Fibroblast of peridontal ligament (primary cell): ENCODE results near the gene NEDD9.

Experiments used
- DNase-seq: peaks from one replicate; pipeline ENCODE4 v3.0.0-alpha.2; 2010; ENCODE audit errors: extremely low read depth

Gene NEDD9

DNA sequence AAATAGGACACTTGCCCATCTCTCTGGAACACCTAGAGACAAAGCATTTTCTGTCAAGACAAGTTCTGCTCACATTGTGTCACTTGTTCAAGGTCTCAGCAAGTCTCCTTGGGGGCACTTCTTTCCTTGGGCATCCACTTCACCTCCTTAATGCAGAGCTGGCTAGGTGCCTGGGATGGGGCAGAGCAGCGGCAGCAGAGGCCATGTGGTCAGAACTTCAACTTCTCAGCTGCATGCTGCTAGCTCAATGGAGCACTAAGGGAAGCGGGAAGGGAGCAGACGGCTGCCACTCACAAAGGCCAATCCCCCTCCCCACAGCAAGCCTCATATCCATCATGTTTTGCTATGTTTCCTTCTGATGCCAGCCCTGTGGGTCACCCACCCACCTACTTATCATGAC is 31.5 kb downstream of the NEDD9 start:
- DNase-seq: no peak

GRCh38 chr6:11200356-11200755 is 32.1 kb downstream of the NEDD9 start:
- DNase-seq: peak; percentile 46

- DNase-seq: peak; percentile 28
Measured at GRCh38 chr6:11198663-11199603, 33.5 kb downstream of the NEDD9 start.

DNA sequence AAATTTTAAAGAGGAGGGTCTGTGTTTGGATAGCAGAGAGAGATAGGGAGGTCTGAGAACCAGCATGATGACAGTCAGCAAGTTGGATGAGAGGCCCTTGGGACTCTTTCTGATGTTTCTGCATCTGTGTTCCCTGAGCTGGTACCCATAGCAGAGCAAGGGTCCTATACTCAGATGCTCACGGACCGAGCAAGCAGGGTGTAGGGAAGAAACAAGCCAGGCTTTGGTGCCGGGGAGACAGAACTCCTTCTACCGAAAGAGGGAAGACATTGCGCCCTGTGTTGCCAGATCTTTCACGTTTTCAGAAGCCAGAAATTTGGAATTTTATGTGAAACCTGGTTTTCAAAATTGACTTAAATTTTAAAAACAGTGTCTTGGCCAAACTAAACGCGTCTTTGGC is 34.6 kb downstream of the NEDD9 start:
- DNase-seq: no peak

DNA sequence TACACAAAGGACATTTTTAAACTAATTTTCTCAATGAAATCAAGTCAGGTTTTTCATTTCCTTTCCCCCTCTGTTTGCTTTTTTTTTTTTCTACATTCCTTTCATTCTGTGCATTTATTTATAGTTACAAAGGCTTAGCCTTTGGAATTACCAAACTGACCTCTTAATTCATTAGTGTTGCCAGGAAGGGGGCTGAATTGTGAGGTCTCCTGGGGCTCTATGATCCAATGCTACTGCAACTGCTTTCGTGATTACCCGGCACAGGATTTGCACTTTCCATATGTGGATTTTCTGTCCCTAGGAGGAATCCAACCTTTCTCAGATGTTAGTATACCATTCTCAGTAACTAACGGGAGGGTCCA is 35.3 kb downstream of the NEDD9 start:
- DNase-seq: peak; percentile 99

DNA sequence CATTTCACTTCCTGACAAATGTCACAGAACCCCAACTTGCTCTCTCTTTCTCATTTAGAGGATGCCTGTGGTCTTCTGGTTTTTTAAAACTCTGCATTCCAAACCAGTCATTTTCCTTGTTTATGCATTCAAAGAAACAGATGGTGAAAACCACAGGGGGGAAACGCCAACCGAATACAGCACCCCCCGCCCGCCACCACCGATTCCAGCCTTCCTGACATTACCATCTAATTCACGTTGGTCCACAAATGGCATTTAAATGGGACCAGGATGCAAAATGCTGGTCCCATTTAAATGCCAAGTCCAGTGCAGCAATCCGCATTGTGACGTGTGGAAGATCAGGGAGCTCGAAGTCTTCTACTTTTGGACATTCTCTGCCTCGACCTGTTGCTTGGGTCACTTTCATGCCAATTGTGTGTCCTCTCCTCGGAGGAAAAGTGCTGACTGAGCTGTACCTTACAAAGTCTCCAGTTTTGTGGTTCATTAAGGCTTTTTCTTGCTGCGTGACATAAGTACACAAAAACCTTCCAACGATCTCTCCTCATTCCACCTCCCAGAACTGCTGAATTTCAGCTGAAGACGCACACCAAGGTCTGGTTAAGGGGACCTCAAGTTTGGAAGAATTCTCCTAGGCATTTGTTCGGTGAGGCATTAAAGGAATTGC is 35.8 kb downstream of the NEDD9 start:
- DNase-seq: peak; percentile 95

- DNase-seq: peak; percentile 92
Measured at GRCh38 chr6:11194356-11195218, 37.9 kb downstream of the NEDD9 start.

DNA sequence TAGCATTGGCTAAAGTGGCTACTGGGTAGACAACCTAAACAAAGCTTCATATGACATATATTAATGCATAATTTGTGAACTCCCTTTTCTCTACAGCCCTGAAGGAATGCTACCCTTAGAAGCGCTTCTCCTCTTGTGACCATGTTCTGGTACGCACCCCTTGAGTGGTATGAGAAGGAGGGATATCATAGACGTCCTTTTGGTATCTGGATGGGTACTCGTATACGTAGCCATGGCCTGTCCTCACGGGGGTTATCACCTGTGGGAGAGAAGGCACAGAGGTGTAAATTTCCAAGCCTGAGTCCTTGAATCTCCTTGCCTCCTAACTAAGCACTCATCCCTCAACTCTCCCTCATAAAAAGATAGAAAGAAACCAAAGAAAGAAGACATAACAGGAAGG is 39.0 kb downstream of the NEDD9 start:
- no peak for DNase-seq

DNA sequence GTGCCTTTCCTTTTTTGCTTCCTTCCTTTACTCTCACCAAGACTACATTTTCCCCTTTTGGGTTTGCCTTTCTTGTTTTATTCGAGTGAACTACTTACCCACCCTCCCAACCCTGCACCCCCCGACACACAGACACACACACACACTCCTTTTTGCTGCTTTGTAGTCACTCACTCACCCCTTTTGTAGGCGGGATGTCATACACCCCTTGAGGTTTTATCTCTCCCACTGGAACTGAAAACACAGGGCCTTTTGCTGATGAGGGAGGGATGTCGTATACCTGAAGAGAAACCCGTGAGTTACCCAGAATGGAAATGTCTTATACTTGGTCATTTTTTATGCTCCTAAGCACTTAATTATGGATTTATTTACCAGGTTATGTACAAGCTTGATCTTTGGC is 40.3 kb downstream of the NEDD9 start:
- DNase-seq: no peak

- no peak for DNase-seq
Measured at GRCh38 chr6:11190625-11191245, 41.7 kb downstream of the NEDD9 start.

DNA sequence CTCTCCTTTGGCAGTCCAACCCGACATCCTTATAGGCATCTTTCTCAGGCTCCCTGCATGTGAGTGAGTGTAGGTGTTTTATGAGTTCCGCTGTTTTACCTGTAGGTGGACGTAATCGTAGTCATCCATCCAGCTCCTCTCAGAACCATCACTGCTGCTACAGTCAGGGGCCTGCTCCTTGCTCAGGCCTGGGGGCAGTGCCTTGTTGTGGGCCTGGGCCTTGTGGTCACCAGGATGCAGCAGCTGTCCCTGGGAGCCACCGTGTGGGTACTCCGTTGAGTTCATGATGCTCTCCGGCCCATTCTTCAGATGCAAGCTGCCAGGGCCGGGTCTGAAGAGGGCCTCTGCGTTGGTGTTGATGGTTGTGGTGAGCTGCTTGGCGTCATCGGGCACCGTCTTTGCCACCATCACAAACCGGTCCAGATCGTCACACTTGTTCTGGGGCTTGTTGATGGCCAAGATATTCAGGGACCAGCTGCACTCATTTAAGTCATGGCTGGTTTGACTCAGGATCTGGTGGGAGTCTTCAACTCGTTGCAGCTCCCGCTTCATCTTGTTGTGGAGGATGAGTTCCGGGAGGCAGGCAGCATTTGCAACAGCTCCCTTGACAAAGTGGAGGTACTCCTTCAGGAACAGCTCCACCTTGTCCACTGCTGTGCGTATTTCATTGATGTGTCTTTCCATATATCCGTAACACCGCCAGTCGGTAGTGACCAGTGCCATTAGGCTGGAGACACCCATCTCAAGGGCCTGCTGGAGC is 42.4 kb downstream of the NEDD9 start:
- no peak for DNase-seq

DNA sequence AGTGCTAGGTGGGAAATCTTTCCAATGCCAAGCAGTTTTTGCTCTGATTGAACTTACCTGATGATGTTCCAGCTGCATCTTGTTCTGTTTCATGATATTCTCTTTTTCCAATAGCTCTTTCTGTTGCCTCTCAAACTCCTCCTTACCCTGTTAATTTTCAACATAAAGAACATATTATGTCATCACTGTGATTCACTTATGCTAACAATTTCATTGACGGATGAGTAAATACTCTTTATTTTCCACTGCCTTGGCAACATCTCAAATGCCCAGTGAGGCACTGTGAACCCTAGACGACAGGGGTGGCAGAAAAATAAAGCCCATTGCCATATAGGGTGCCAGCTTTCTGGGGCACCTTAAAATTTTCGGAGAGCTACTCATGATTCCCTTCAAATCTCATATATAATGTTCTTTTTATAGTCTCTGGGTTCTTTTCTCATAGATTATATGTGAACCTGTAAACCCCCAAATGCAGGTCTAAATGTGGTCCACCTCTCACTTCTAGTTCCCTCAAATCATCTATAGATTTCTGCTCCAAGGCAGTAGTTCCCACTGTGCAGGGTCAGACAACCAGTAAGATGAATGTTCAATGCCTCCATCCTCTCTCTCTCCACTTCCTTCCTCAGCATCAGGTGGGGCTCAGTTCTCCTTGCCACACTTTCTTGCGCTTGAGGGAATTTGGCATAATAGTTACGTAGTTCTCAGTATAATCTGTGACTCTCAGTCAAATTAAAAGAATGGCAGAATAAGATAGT is 44.1 kb downstream of the NEDD9 start:
- DNase-seq: peak; percentile 38

- DNase-seq: no peak
Measured at GRCh38 chr6:11187301-11187700, 45.2 kb downstream of the NEDD9 start.

DNA sequence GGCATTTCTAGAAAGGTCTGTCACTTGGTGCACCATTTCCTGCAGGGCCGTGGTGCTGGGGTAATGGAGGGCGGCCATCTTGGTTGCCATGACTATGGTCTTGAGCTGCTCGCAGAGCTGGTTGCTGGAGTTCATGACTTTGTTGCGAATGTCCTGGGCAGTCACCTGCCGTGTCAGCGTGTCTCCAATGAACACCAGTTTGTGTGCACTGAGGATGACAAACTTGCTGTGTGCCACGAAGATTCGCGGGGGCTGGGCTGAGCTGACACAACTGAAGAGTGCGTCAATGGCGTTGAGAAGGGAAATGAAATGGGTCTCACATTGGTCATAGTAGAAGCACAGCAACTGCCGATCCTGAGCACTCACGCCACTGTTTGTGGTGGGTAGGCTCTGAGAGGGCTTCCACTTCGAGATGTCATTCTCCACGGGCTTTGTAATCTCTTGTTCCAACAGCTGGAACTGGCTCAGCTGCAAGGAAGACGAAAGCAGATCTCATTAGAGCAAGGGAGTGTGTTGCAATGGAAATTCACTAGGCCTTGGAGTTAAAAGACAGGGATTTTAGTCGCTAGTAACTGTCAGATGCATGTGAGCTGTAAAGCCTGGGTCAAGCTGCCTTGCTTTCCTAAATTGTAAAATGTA is 47.1 kb downstream of the NEDD9 start:
- DNase-seq: no peak

- DNase-seq: no peak
Measured at GRCh38 chr6:11183761-11184362, 48.6 kb downstream of the NEDD9 start.

GRCh38 chr6:11181478-11182136 is 50.9 kb downstream of the NEDD9 start:
- DNase-seq: no peak

DNA sequence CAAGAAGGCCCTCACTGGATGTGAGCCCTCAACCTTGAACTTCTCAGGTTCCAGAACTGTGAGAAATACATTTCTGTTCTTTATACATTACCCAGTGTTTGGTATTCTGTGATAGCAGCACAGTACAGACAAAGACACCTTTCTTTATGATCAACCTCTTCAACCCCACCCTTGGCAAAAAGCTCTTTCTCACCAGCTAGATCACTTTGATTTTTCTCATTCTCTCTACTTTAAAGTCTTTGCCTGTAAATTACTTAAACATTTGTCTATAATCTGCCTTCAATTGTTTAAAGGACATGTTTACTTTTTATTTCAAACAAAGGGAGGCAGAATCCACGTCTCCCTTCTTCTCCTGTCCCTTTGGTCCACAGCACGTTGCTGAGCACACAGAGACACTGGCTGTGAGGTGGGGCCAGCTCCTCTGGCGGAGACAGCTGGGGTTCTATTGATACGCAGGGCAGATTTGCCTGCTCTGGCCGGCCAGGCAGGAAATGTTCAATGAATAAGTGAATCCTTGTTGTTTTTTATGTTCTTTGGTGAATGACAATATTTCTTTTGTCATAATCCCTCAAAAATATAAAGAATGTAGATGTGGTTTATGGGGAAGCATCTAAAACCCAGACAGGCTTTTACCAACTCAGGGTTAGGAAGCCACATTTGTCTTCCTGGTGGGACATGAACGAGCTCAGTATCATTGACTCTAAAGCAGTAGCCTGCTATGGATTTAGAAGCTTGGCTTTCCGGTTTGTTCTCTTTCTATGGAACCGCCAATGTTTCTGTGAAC is 52.9 kb downstream of the NEDD9 start:
- no peak for DNase-seq

- DNase-seq: no peak
Measured at GRCh38 chr6:11179088-11179418, 53.4 kb downstream of the NEDD9 start.
